Mesendoderm (in vitro differentiated cells): ENCODE measurements around the gene ASB1.

ENCODE experiments used
- DNase-seq: peaks from one replicate; pipeline ENCODE4 v3.0.0; 2013
- H2AK5ac ChIP-seq: 2 replicates; pipeline ENCODE4 v1.6.1; 2013; ENCODE audit warnings: low read length, inconsistent platforms
- H2BK120ac ChIP-seq: 2 replicates; pipeline ENCODE4 v1.6.1; 2013; ENCODE audit warnings: low read depth, mild to moderate bottlenecking, low read length, moderate library complexity, mixed read lengths
- H2BK15ac ChIP-seq: replicated peaks from 2 replicates; pipeline ENCODE4 v1.6.1; 2013; ENCODE audit warnings: low read depth, mild to moderate bottlenecking, moderate library complexity
- H2BK5ac ChIP-seq: 2 replicates; pipeline ENCODE4 v1.6.1; 2013; ENCODE audit warnings: low read length, inconsistent platforms
- H3K18ac ChIP-seq: 2 replicates; pipeline ENCODE4 v1.6.1; 2013; ENCODE audit warnings: mild to moderate bottlenecking, low read length, mixed read lengths
- H3K23ac ChIP-seq: one replicate; pipeline ENCODE4 v1.6.1; 2013; ENCODE audit warnings: low read length
- H3K27ac ChIP-seq: 2 replicates; pipeline ENCODE4 v1.5.1; 2013; ENCODE audit warnings: low read depth, mild to moderate bottlenecking, inconsistent platforms, low read length, moderate library complexity
- H3K27me3 ChIP-seq: 2 replicates; pipeline ENCODE4 v1.6.1; 2013; ENCODE audit warnings: low read length, control low read depth, mild to moderate bottlenecking, inconsistent platforms; ENCODE audit not compliant: insufficient read depth, poor library complexity
- H3K36me3 ChIP-seq: 2 replicates; pipeline ENCODE4 v1.6.1; 2013; ENCODE audit warnings: low read length, inconsistent platforms; ENCODE audit not compliant: control insufficient read depth, insufficient read depth
- H3K4ac ChIP-seq: one replicate; pipeline ENCODE4 v1.6.1; 2013; ENCODE audit warnings: low read depth, mild to moderate bottlenecking, low read length, moderate library complexity
- H3K4me1 ChIP-seq: 2 replicates; pipeline ENCODE4 v1.6.1; 2013; ENCODE audit warnings: low read depth, low read length, inconsistent platforms; ENCODE audit not compliant: control insufficient read depth
- H3K4me2 ChIP-seq: 2 replicates; pipeline ENCODE4 v1.6.1; 2013; ENCODE audit warnings: low read length
- H3K4me3 ChIP-seq: 2 replicates; pipeline ENCODE4 v1.5.1; 2013; ENCODE audit warnings: mild to moderate bottlenecking, low read length
- H3K56ac ChIP-seq: one replicate; pipeline ENCODE4 v1.6.1; 2013; ENCODE audit warnings: low read length
- H3K79me1 ChIP-seq: 2 replicates; pipeline ENCODE4 v1.6.1; 2013; ENCODE audit warnings: low read length, inconsistent platforms
- H3K79me2 ChIP-seq: 2 replicates; pipeline ENCODE4 v1.6.1; 2013; ENCODE audit warnings: mild to moderate bottlenecking, low read length; ENCODE audit not compliant: control insufficient read depth, insufficient read depth
- H3K9ac ChIP-seq: 2 replicates; pipeline ENCODE4 v1.6.1; 2013; ENCODE audit warnings: low read length, inconsistent platforms
- H4K5ac ChIP-seq: one replicate; pipeline ENCODE4 v1.6.1; 2013; ENCODE audit warnings: low read length
- H4K8ac ChIP-seq: one replicate; pipeline ENCODE4 v1.6.1; 2013; ENCODE audit warnings: low read depth, mild to moderate bottlenecking, control low read depth, low read length, moderate library complexity
- WGBS: extraction: QIAGEN DNeasy Blood & Tissue Kit; methylation state at CpG from one replicate; pipeline ENCODE4 v1.1.7; 2013; ENCODE audit warnings: low lambda C conversion rate, missing lambda C conversion rate; ENCODE audit not compliant: insufficient coverage; ENCODE audit errors: extremely low coverage; 5-methylcytosine and 5-hydroxymethylcytosine counted together

Gene ASB1

DNA sequence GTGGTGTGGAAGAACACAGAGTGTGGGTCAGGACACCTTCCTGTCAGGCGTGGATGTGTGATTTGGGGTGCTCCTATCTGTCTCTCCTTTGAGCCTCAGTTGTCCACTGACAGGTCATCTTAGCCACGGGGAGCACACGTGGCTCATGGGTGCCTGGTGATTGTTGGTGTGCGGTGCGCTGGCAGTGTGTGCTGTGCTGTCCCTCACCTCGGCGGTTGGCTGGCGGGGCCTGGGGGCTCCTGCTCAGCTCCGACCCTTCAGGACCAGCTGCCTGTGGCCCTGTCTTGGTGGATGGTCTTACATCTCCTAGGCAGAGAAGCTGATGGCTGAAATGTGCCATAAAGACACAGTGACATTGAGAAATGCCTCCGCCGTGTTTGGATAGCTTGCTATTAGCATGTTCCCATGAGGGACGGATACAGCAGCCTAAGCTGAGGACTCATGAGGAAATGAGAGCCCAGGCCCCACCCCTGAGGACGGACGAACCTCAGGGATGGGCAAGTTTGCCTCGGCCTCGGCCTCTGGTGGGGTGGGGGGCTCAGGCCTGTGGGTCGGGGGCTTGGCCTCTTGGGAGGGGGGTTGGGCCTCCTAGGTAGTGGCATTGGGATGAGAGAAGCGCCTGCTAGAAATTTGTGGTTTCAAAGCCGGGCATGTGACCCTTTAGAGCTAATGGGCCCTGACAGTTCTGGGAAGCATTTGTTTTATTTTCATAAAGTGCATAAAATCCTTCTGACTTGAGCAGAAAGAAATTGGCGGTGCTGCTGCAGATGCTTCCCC lies 20.3 kb upstream of the ASB1 start:
- WGBS: no CpG with 5 or more reads among the region's 20 CpGs

DNA sequence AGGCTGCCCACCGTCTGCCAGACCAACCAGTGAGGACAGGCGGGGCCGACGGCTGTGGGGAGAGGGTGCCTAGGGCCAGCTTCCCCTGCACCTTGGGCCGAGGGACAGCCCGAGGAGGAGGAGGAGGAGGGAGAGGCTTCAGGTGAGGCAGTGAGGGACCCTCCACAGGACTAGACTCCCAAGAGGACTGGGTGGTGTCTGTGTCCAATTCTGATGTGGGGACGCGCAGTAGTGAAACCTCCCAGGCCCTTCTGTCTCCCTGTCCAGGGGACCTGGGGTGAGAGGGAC lies 19.8 kb upstream of the ASB1 start:
- Histone ChIP-seq H3K56ac (no peak overlapping the region), H4K8ac (no peak overlapping the region), H3K27me3 (no peaks in the 10 kb centered on the region), H3K23ac (no peak overlapping the region), H3K79me1 (no peaks in the 10 kb centered on the region), H3K27ac (no peak overlapping the region), H3K36me3 (no peaks in the 10 kb centered on the region), H2BK15ac (no peak overlapping the region), H4K5ac (no peak overlapping the region), H2BK5ac (no peak overlapping the region), H3K4ac (no peak overlapping the region), H3K79me2 (no peaks in the 10 kb centered on the region), H3K18ac (no peak overlapping the region), H3K4me1 (no peaks in the 10 kb centered on the region), H2BK120ac (no peak overlapping the region), H3K4me2 (no peak overlapping the region), H3K4me3 (no peak overlapping the region), H2AK5ac (no peak overlapping the region), H3K9ac (no peak overlapping the region)
- no peak for DNase-seq
- WGBS: no CpG with 5 or more reads among the region's 8 CpGs

More for the DNA sequence above, 20.3 kb upstream of the ASB1 start:
- no peak for DNase-seq
- Histone ChIP-seq H3K79me1 (no peaks in the 10 kb centered on the region), H3K4ac (no peak overlapping the region), H3K18ac (no peak overlapping the region), H4K8ac (no peak overlapping the region), H2BK15ac (no peak overlapping the region), H3K27ac (no peak overlapping the region), H3K4me3 (no peak overlapping the region), H2BK5ac (no peak overlapping the region), H3K4me1 (no peaks in the 10 kb centered on the region), H3K27me3 (no peaks in the 10 kb centered on the region), H2BK120ac (no peak overlapping the region), H4K5ac (no peak overlapping the region), H3K79me2 (no peaks in the 10 kb centered on the region), H3K9ac (no peak overlapping the region), H3K23ac (no peak overlapping the region), H3K36me3 (no peaks in the 10 kb centered on the region), H3K56ac (no peak overlapping the region), H3K4me2 (no peak overlapping the region), H2AK5ac (no peak overlapping the region)

DNA sequence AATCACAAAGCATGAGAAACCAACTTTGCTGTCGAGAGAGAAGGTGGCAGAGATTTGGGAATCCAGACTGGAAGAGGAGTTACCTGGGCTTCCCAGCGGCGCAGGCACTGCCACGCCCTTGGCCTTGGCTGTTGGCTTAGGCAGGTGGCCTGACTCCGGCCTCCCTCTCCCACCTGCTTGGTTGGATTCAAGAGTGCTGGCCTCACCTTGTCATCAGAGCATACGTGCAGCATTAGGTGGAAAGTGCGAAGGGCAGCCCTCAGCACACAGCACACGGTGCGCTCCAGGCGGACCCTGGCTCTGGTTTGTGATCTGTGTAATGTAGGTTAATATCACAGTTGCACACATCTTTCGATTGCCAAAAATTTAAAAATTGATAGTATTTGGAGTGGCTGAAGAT lies 19.2 kb upstream of the ASB1 start:
- Histone ChIP-seq H3K56ac (no peak overlapping the region), H3K18ac (no peak overlapping the region), H3K4me2 (no peak overlapping the region), H3K36me3 (no peaks in the 10 kb centered on the region), H2BK120ac (no peak overlapping the region), H3K79me2 (no peaks in the 10 kb centered on the region), H4K5ac (no peak overlapping the region), H3K4ac (no peak overlapping the region), H3K4me1 (no peaks in the 10 kb centered on the region), H4K8ac (no peak overlapping the region), H3K9ac (no peak overlapping the region), H3K27ac (no peak overlapping the region), H2AK5ac (no peak overlapping the region), H2BK5ac (no peak overlapping the region), H3K27me3 (no peaks in the 10 kb centered on the region), H3K79me1 (no peaks in the 10 kb centered on the region), H3K4me3 (no peak overlapping the region), H2BK15ac (no peak overlapping the region), H3K23ac (no peak overlapping the region)
- DNase-seq: no peak
- no CpG with 5 or more reads among the region's 11 CpGs for WGBS

DNA sequence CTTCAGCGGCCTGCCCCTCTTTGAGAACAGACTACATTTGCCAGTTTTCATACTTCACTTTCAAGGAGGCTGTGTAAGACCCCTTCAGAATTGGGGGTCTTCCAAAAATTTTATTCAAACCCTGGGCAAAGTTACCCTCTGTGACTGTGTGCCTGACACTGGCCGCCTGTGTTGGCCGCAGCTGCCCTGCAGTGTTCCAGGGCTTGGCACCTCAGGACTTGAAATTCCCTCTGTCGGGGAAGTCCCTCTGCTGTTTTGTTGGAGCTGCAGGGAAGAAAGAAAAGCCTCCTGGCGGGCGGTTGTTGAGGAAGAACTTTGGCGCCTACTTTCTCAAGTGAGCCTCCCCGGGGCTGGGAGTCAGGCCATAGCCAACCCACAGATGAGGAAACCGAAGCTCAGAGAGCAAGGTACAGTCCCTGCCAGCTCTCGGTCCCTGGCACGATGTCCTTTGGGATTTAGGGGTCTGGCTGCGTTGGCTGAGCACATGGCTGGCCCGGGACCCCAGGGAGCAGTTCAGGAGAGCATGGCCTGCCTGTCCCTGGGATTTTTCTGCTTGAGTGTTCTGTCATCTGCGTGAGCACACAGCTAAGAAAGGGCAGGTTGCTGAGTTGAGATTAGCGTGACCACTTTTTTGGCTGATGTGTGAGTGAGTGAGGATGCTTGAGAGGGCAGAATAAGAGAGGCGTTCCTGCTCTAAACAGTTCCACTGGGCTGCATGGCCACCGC lies 17.9 kb upstream of the ASB1 start:
- H3K79me1 ChIP-seq: no peaks in the 10 kb centered on the region
- H4K8ac ChIP-seq: no peak overlapping the region
- H2BK120ac ChIP-seq: no peak overlapping the region
- no peaks in the 10 kb centered on the region for H3K4me1 ChIP-seq
- H3K4me3 ChIP-seq: no peak overlapping the region
- no peak overlapping the region for H2BK5ac ChIP-seq
- H2BK15ac ChIP-seq: no peak overlapping the region
- no peak overlapping the region for H3K56ac ChIP-seq
- no peak overlapping the region for H4K5ac ChIP-seq
- H3K36me3 ChIP-seq: no peaks in the 10 kb centered on the region
- no CpG with 5 or more reads among the region's 17 CpGs for WGBS
- H3K79me2 ChIP-seq: no peaks in the 10 kb centered on the region
- no peak overlapping the region for H3K23ac ChIP-seq
- H3K27ac ChIP-seq: no peak overlapping the region
- no peak overlapping the region for H3K4ac ChIP-seq
- H3K27me3 ChIP-seq: no peaks in the 10 kb centered on the region
- no peak overlapping the region for H3K18ac ChIP-seq
- no peak overlapping the region for H3K4me2 ChIP-seq
- H3K9ac ChIP-seq: no peak overlapping the region
- H2AK5ac ChIP-seq: no peak overlapping the region
- DNase-seq: no peak

- Histone ChIP-seq H4K5ac (no peak overlapping the region), H3K27ac (no peak overlapping the region), H3K36me3 (no peaks in the 10 kb centered on the region)
These were observed 17.2 kb upstream of the ASB1 start for GRCh38 chr2:238409341-238410199.

More at GRCh38 chr2:238409341-238410199, 17.2 kb upstream of the ASB1 start:
- WGBS: no CpG with 5 or more reads among the region's 34 CpGs
- DNase-seq: no peak
- no peaks in the 10 kb centered on the region for H3K79me1 ChIP-seq
- no peaks in the 10 kb centered on the region for H3K79me2 ChIP-seq
- no peak overlapping the region for H3K23ac ChIP-seq
- H2BK120ac ChIP-seq: no peak overlapping the region
- no peak overlapping the region for H2AK5ac ChIP-seq
- no peaks in the 10 kb centered on the region for H3K4me1 ChIP-seq
- no peak overlapping the region for H3K56ac ChIP-seq
- no peaks in the 10 kb centered on the region for H3K27me3 ChIP-seq
- no peak overlapping the region for H3K4ac ChIP-seq
- H4K8ac ChIP-seq: no peak overlapping the region
- H3K4me2 ChIP-seq: no peak overlapping the region
- H3K18ac ChIP-seq: no peak overlapping the region
- H2BK15ac ChIP-seq: no peak overlapping the region
- no peak overlapping the region for H3K4me3 ChIP-seq
- H3K9ac ChIP-seq: no peak overlapping the region
- no peak overlapping the region for H2BK5ac ChIP-seq
